ENCODE results near the gene FOXI1.

Gene FOXI1

DNA sequence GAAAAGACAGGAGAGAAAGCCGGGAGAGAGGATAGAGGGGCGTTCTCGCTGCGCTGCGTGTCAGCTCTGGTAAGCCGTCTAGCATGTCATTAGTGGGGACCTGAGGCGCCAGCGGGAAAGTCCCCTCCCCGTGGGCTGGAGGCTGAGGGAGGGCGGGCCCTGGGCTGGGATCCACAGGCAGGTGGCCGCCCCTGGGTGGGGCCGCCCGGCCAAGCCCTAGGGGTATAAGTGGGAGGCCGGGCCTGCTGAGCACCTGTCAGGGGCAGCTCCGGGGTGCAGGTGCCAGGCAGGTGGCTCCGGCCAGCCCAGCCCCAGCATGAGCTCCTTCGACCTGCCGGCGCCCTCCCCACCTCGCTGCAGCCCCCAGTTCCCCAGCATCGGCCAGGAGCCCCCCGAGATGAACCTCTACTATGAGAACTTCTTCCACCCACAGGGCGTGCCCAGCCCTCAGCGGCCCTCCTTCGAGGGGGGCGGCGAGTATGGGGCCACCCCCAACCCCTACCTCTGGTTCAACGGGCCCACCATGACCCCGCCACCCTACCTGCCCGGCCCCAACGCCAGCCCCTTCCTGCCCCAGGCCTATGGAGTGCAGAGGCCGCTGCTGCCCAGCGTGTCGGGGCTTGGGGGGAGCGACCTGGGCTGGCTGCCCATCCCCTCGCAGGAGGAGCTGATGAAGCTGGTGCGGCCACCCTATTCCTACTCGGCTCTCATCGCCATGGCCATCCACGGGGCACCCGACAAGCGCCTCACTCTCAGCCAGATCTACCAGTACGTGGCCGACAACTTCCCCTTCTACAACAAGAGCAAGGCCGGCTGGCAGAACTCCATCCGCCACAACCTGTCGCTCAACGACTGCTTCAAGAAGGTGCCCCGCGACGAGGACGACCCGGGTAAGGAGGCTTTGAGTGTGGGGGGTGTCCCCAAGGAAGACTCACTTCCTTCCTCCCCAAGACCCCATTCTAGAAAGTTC, at the start of gene FOXI1:
Gene FOXI1 (plus strand): TSS at position 256 of the 970 bp plus-strand sequence. CDS start 61 bp downstream, at position 317.
- peak; percentile 5 for DNase-seq (ENCODE audit: low read depth)
- TF ChIP-seq, protein P1, sequence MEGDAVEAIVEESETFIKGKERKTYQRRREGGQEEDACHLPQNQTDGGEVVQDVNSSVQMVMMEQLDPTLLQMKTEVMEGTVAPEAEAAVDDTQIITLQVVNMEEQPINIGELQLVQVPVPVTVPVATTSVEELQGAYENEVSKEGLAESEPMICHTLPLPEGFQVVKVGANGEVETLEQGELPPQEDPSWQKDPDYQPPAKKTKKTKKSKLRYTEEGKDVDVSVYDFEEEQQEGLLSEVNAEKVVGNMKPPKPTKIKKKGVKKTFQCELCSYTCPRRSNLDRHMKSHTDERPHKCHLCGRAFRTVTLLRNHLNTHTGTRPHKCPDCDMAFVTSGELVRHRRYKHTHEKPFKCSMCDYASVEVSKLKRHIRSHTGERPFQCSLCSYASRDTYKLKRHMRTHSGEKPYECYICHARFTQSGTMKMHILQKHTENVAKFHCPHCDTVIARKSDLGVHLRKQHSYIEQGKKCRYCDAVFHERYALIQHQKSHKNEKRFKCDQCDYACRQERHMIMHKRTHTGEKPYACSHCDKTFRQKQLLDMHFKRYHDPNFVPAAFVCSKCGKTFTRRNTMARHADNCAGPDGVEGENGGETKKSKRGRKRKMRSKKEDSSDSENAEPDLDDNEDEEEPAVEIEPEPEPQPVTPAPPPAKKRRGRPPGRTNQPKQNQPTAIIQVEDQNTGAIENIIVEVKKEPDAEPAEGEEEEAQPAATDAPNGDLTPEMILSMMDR (IDR thresholded peaks at IDR 0.05; ENCODE audit: insufficient read depth, low read depth, low read length, missing control alignments), result no peak
- no peak within 1 kb of the TSS for H3K4me3 ChIP-seq (ENCODE audit: low read length)

DNA sequence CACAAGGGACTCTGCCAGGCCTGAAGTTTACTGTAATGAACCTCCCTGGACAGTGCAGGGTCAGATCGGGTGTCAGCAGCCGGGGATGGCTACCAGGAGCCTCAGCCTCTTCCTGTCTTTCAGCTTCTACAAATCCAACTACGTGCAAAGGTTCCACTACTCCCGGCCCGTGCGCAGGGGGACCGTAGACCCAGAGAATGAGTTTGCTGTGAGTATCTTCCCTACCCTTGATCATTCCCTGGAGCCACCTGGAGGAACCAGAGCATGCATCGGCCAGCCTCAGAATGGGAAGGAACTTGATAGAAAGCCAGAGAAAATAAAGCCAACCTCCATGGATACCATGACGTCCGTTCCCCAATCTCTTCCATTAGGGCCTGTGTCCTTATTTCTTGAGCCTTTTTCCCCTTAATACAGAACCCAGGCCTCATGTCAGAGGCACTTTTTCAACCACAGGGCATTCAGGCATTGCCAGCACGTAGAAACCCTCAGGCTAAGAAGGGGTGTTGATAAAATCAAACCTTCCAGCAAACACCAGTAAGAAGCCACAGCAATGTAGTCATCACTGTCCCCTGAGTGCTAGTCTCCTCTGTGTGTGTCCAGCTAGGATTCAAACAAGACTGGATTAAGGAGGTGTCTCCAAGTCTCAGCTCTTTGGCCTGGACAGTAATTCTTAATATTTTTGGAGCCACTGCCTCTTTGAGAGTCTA, 49.0 kb upstream of the FOXI1 start:
- H3K4me3 ChIP-seq (ENCODE audit: low read length), result no peak overlapping the region
- DNase-seq (ENCODE audit: low read depth), result no peak
- TF ChIP-seq, protein P1 (IDR thresholded peaks at IDR 0.05; ENCODE audit: insufficient read depth, low read depth, low read length, missing control alignments), result no peak

DNA sequence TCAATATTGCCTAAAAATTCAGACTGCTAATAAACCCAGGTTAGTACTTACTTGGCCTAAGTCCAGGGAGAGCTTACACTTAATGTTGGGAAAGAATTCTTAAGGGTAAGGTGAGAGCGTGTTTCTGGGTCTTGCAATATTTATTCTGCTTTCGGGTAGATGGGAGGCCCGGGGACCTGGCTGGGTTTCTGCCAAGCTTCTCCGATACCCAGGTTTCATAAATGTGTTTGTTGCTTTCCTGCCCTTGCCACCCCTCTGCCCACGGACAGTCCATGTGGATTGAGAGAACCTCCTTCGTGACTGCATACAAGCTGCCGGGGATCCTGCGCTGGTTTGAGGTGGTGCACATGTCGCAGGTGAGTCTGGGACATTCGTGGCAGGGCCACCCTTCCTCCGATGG, 48.4 kb upstream of the FOXI1 start:
- DNase-seq (ENCODE audit: low read depth), result peak; percentile 6
- TF ChIP-seq, protein P1 (IDR thresholded peaks at IDR 0.05; ENCODE audit: insufficient read depth, low read depth, low read length, missing control alignments), result no peak
- H3K4me3 ChIP-seq (ENCODE audit: low read length), result no peak overlapping the region

DNA sequence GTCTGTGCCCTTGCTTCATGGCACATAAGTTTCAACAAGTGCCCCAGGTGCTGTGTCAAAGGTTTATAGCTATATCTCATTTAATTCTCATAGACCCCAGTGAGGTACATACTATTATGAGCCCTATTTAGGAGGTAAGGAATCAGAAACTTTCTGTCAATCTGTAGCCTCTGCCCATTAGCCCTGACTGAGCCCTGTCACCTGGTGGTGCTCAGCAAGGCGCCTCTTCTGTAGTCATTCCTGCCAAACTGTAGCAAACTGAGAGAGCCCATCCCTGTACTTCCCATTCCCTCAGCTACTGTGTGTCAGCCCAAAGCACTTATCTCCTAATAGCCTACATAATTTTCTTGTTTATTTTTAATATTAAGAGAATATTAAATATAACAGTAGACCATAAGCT, 46.5 kb upstream of the FOXI1 start:
- TF ChIP-seq, protein P1 (IDR thresholded peaks at IDR 0.05; ENCODE audit: insufficient read depth, low read depth, low read length, missing control alignments), result no peak
- no peak for DNase-seq (ENCODE audit: low read depth)
- H3K4me3 ChIP-seq (ENCODE audit: low read length), result no peak overlapping the region

DNA sequence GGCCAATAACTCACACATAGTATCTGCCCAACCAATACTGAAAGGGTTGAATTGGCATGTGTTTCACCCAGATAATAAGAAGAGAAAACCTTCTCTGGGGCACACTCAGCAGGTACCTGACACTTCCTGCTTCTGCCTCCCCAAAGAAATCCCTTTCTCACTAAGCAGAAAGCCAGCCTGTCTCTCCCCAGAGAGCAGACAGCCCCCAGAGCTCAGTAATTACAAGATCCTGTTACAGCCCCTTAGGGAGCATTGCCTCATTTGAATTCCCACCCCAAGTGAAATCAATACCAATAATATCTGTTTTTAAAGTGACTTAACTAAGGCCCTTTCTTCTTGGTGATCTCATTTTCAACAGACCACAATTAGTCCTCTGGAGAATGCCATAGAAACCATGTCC, 38.5 kb upstream of the FOXI1 start:
- no peak for DNase-seq (ENCODE audit: low read depth)
- TF ChIP-seq, protein P1 (IDR thresholded peaks at IDR 0.05; ENCODE audit: insufficient read depth, low read depth, low read length, missing control alignments), result no peak

DNA sequence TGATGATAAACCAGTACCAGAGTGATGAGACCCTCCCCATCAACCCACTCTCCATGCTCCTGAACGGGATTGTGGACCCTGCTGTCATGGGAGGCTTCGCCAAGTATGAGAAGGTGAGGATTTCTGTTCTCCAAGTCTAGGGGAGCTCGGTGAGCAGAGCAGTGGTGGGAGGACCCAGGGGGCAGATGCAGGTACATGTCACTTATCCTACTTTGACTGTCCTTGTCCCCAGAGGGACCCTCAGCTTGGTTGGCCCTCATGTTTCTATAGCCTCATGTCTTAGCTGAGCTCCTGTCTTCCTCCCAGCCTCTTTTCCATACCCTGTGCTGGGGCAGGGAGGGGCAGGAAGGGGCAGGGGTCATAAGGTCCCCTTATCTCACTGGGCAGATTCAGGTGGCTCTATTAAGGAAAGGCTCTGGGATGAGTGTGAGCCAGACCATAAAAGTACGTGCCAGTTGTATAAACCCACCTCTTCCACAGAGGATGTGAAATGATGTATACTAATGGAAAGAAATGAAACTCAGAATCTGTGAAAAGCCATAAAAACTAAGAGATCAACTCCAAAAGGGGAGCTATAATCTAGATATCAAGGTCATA, 38.0 kb upstream of the FOXI1 start:
- no peak for DNase-seq (ENCODE audit: low read depth)
- no peak overlapping the region for H3K4me3 ChIP-seq (ENCODE audit: low read length)
- TF ChIP-seq, protein P1 (IDR thresholded peaks at IDR 0.05; ENCODE audit: insufficient read depth, low read depth, low read length, missing control alignments), result no peak

More for the DNA sequence above, 38.5 kb upstream of the FOXI1 start:
- H3K4me3 ChIP-seq (ENCODE audit: low read length), result no peak overlapping the region
